Measurements from ENCODE around the gene TMEM63A. TPM values are rescaled to one million over a fixed set of nuclear protein-coding genes. Genes with fewer than 3 reads are reported as not detected.

Gene TMEM63A
- total and polyA plus RNA-seq, 2 donors (not counting 3 experiments of a cell fraction or from before 2014, with no cell fraction given) = 28.7 to 41.4 TPM

DNA sequence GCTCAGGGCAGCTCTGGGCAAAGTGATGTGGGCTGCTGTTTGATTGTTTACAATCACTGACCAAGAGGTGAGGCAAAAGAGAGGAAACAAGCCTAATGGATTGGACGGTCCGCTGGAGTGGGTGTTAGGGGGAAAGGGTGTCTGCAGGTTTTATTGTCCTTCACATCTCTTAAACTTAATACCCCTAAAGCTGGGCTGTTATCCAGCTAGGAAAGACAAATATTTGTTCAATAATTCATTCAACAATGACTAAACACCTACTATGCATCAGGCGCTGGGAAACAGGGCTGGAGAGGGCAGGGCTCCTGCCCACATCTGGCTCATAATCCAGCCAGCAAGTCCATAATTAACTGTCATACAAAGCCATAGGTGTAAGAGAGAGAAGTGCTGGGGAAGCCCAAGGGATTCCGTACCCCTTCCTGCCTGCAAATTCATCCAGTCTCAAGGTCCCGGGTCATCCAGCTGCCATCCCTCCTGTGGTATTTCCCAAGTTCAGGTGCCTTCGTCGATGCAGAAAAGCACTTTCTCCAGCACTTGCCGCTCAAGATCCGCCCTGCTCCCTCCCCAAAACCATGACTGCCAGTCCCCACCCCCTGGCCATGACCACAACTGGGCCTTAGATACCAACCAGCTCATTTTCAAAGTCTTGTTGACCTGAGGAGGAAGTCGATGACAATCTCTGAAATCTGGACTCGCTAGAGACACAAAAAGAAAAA lies 10.7 kb downstream of the TMEM63A start:
- Histone ChIP-seq H3K27ac (ENCODE audit: insufficient read depth, low read depth, low read length) (no peak overlapping the region), H3K36me3 (ENCODE audit: control insufficient read depth in 2 of 2, extremely low read depth in 1 of 2, insufficient read depth in 2 of 2, low read length in 2 of 2) (peaks cover 4 to 5% of the 10 kb centered on the region in 2 experiments), H3K4me1 (ENCODE audit: control insufficient read depth, extremely low read depth, insufficient read depth, low read length) (no peaks in the 10 kb centered on the region), H3K4me3 (replicated peaks in 1 of 3; ENCODE audit: insufficient read depth in 1 of 3, low read depth in 1 of 3, low read length in 3 of 3) (no peak overlapping the region), H2AFZ (ENCODE audit: low read depth, low read length) (no peak overlapping the region), H3K9ac (replicated peaks; ENCODE audit: extremely low read depth, insufficient read depth, low read length) (no peak overlapping the region), H3K79me2 (ENCODE audit: control insufficient read depth, insufficient read depth, low read length) (no peaks in the 10 kb centered on the region), H3K9me3 (replicated peaks; ENCODE audit: control insufficient read depth, insufficient read depth, low read length) (no peaks in the 10 kb centered on the region), H3K9me1 (replicated peaks; ENCODE audit: control insufficient read depth, extremely low read depth, insufficient read depth, low read length) (no peaks in the 10 kb centered on the region), H3K27me3 (ENCODE audit: control insufficient read depth in 2 of 2, insufficient read depth in 2 of 2, low read length in 2 of 2) (no peaks in the 10 kb centered on the region), H4K20me1 (replicated peaks; ENCODE audit: control insufficient read depth, extremely low read depth, insufficient read depth, low read length) (no peaks in the 10 kb centered on the region), H3K4me2 (ENCODE audit: insufficient read depth, low read length) (no peak overlapping the region)
- CTCF ChIA-PET = interaction anchor here (1.0 to 2.0 kb wide), 6 partner anchors 11 to 311 kb away, joined by 3 to 7 read pairs (median 4); partner anchors contain the start of genes LEFTY1, SRP9 and TMEM63A
- TF ChIP-seq POLR2A (IDR thresholded peaks at IDR 0.05; ENCODE audit: low read depth, low read length) (no peak), FOS (IDR thresholded peaks at IDR 0.05; ENCODE audit: borderline replicate concordance, insufficient read depth, low read length) (no peak), POLR2AphosphoS5 (IDR thresholded peaks at IDR 0.05; ENCODE audit: insufficient read depth, low read depth, low read length) (no peak), EZH2 (IDR thresholded peaks at IDR 0.05; ENCODE audit: borderline replicate concordance, low read depth, low read length, severe bottlenecking) (no peak), JUN (IDR thresholded peaks at IDR 0.05; ENCODE audit: borderline replicate concordance, insufficient read depth, insufficient read length, low read depth) (no peak), MYC (IDR thresholded peaks at IDR 0.05; ENCODE audit: low read depth, low read length) (no peak), GATA2 (IDR thresholded peaks at IDR 0.05; ENCODE audit: insufficient read depth, insufficient read length, low read depth, low read length) (no peak)
- TF ChIP-seq, protein P1, sequence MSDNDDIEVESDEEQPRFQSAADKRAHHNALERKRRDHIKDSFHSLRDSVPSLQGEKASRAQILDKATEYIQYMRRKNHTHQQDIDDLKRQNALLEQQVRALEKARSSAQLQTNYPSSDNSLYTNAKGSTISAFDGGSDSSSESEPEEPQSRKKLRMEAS (IDR thresholded peaks at IDR 0.05; ENCODE audit: insufficient read depth, insufficient read length) = no peak
- TF ChIP-seq, protein P2, sequence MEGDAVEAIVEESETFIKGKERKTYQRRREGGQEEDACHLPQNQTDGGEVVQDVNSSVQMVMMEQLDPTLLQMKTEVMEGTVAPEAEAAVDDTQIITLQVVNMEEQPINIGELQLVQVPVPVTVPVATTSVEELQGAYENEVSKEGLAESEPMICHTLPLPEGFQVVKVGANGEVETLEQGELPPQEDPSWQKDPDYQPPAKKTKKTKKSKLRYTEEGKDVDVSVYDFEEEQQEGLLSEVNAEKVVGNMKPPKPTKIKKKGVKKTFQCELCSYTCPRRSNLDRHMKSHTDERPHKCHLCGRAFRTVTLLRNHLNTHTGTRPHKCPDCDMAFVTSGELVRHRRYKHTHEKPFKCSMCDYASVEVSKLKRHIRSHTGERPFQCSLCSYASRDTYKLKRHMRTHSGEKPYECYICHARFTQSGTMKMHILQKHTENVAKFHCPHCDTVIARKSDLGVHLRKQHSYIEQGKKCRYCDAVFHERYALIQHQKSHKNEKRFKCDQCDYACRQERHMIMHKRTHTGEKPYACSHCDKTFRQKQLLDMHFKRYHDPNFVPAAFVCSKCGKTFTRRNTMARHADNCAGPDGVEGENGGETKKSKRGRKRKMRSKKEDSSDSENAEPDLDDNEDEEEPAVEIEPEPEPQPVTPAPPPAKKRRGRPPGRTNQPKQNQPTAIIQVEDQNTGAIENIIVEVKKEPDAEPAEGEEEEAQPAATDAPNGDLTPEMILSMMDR (IDR thresholded peaks at IDR 0.05; ENCODE audit: extremely low read depth in 1 of 2, insufficient read depth in 1 of 2, low read depth in 1 of 2, low read length in 2 of 2) = no peak
- intact Hi-C loops (cut with micrococcal nuclease) (no loop called here), dilution Hi-C loops (cut with MboI; ENCODE audit: extremely low pct_ligation_motif_present, low sequenced_read_pairs) (no loop called here)
- no TSS peak for BruUV-seq (replicated peaks)
- FAIRE-seq (no peak), DNase-seq (ENCODE audit: low read depth, low spot score) (no peak)
- POLR2A ChIA-PET = no interaction called here

Measured in endothelial cell of umbilical vein (primary cell).